OCI-LY7 (cell line): ENCODE data around the gene FHIT.

ENCODE experiments used
- CTCF ChIP-seq: fragments of 200-600 bp; sonication (generic); conservative IDR thresholded peaks from 2 replicates; pipeline ENCODE4 v1.5.1; 2014; ENCODE audit warnings: mild to moderate bottlenecking, antibody characterized with exemption, low read length, moderate library complexity, mixed read lengths
- EZH2phosphoT487 ChIP-seq: fragments of 200-600 bp; sonication (generic); IDR thresholded peaks from 2 replicates; pipeline ENCODE4 v1.6.1; 2018; ENCODE audit warnings: low read depth, borderline replicate concordance, mild to moderate bottlenecking, mixed run types, antibody characterized with exemption, low read length, moderate library complexity, mixed read lengths

GRCh38 chr3:59749291-59749690 is 1502.0 kb downstream of the FHIT start:
- TF ChIP-seq CTCF = no peak
- TF ChIP-seq EZH2phosphoT487 = no peak
